GM18505 (cell line): ENCODE measurements around the gene ROR1.
"Not testable (repeated sequence)": the region's sequence is repeated elsewhere in the genome, so short reads cannot be mapped to it uniquely, and the experiment has no call there.

Experiments
- ATAC-seq: cut with Tn5 transposase; IDR thresholded peaks from one replicate; pipeline ENCODE4 v1.9.1; 2021; ENCODE audit not compliant: unreplicated experiment
- POLR2A ChIP-seq: IDR thresholded peaks from 4 replicates; pipeline ENCODE4 v1.6.1; 2011; ENCODE audit warnings: borderline replicate concordance; ENCODE audit not compliant: insufficient read depth, insufficient read length; ENCODE audit errors: extremely low read depth

Gene ROR1

DNA sequence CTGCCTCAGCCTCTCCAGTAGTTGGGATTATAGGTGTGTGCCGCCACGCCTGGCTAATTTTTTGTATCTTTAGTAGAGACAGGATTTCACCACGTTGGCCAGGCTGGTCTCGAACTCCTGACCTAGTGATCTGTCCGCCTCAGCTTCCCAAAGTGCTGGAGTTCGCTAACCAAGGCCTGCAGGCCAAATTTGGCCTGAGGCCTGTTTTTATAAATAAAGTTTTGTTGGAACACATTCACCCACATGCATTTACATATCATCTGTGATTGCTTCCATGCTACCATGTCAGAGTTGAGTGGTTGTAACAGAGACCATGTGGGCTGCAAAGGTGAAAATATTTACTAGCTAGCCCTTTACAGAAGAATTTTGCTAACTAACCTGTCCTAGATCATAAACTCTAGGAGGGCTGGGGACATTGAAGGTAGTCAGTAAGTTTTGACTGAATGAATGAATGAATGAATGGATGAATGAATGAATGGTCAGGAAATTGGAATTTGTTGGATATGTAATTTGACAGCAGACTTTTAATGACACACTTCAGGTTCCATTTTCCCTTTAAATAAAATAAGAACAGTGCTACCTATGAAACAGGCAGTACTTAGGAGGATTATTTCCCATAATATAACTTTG lies 38.4 kb downstream of the ROR1 start:
- ATAC-seq: no peak

DNA sequence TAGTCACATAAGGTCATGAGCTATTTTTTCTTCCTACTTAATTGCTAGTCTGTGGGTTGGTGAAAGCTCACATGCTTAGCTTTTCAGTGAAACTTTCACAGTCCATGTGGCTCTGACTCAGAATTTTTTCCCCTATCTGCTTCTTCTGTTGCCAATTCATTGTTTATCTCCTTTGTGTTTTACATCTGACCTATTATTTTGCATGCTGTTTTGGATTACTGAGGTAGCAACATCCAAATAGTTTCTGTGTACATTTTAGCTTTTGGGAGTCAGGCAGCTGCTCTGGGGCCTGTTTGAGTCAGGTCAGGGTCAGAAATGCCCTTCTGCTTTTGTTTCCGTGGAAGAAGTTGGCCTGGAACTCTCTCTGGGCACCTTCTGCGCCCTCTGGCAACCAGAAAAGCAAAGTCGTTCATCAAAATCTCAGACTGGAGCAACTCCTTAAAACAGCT lies 40.0 kb downstream of the ROR1 start:
- peak; percentile 73 for ATAC-seq
- TF ChIP-seq POLR2A: no peak

More for the DNA sequence above, 38.4 kb downstream of the ROR1 start:
- no peak for TF ChIP-seq POLR2A

GRCh38 chr1:63816217-63816815 lies 42.5 kb downstream of the ROR1 start:
- not testable (repeated sequence) for ATAC-seq

- ATAC-seq: no peak
- no peak for TF ChIP-seq POLR2A
Observed at GRCh38 chr1:63817152-63817667, 43.4 kb downstream of the ROR1 start.

- ATAC-seq: no peak
- TF ChIP-seq POLR2A: no peak
Observed at GRCh38 chr1:63817700-63818099, 43.9 kb downstream of the ROR1 start.

- TF ChIP-seq POLR2A: no peak
- ATAC-seq: no peak
Observed at GRCh38 chr1:63818567-63819325, 44.9 kb downstream of the ROR1 start.

- no peak for TF ChIP-seq POLR2A
- ATAC-seq: no peak
Observed at GRCh38 chr1:63819795-63820194, 46.0 kb downstream of the ROR1 start.

- TF ChIP-seq POLR2A: no peak
Observed at GRCh38 chr1:63821091-63822005, 47.5 kb downstream of the ROR1 start.

GRCh38 chr1:63822540-63822939 lies 48.7 kb downstream of the ROR1 start:
- no peak for ATAC-seq
- no peak for TF ChIP-seq POLR2A

More at GRCh38 chr1:63821091-63822005, 47.5 kb downstream of the ROR1 start:
- ATAC-seq: no peak

- no peak for TF ChIP-seq POLR2A
- no peak for ATAC-seq
Observed at GRCh38 chr1:63824451-63824850, 50.6 kb downstream of the ROR1 start.

DNA sequence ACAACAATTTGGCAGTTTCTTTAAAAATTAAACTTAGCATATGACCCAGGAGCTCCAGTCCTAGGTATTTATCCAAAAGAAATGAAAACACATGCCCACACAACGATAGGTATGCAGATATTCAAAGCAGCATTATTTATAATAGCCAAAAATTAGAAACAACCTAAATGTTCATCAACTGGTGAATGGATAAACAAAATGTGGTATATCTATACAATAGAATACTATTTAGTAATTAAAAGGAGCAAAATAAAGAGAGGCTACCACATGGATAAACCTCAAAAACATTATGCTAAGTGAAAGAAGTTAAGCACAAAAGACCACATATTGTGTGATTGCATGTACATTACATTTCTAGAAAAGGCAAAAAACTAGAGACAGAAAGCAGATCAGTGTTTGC lies 51.3 kb downstream of the ROR1 start:
- no peak for ATAC-seq

GRCh38 chr1:63826246-63826861 lies 52.5 kb downstream of the ROR1 start:
- not testable (repeated sequence) for ATAC-seq

More for the DNA sequence above, 51.3 kb downstream of the ROR1 start:
- TF ChIP-seq POLR2A: no peak
